Ishikawa (cell line): ENCODE data around the gene RARB.

Experiments
- CEBPB ChIP-seq: IDR thresholded peaks from 2 replicates; pipeline ENCODE4 v1.6.1; 2012
- CREB1 ChIP-seq: IDR thresholded peaks from 2 replicates; pipeline ENCODE4 v1.6.1; 2012; ENCODE audit warnings: low read depth
- EGR1 ChIP-seq: IDR thresholded peaks from 2 replicates; pipeline ENCODE4 v1.6.1; 2012
- EP300 ChIP-seq: IDR thresholded peaks from 2 replicates; pipeline ENCODE4 v1.6.1; 2012; ENCODE audit warnings: borderline replicate concordance
- FOXM1 ChIP-seq: IDR thresholded peaks from 2 replicates; pipeline ENCODE4 v1.6.1; 2012; ENCODE audit warnings: low read depth, borderline replicate concordance
- MAX ChIP-seq: IDR thresholded peaks from 2 replicates; pipeline ENCODE4 v1.6.1; 2012
- NFIC ChIP-seq: IDR thresholded peaks from 2 replicates; pipeline ENCODE4 v1.6.1; 2012
- RAD21 ChIP-seq: IDR thresholded peaks from 2 replicates; pipeline ENCODE4 v1.6.1; 2012; ENCODE audit warnings: low read depth
- TAF1 ChIP-seq: IDR thresholded peaks from 2 replicates; pipeline ENCODE4 v1.6.1; 2012; ENCODE audit warnings: low read depth, mild to moderate bottlenecking
- TCF12 ChIP-seq: IDR thresholded peaks from 2 replicates; pipeline ENCODE4 v1.6.1; 2012; ENCODE audit warnings: low read depth
- TEAD4 ChIP-seq: IDR thresholded peaks from 2 replicates; pipeline ENCODE4 v1.6.1; 2012
- USF1 ChIP-seq: IDR thresholded peaks from 2 replicates; pipeline ENCODE4 v1.6.1; 2012
- YY1 ChIP-seq: IDR thresholded peaks from 2 replicates; pipeline ENCODE4 v1.6.1; 2012; ENCODE audit warnings: low read depth
- ZBTB7A ChIP-seq: IDR thresholded peaks from 2 replicates; pipeline ENCODE4 v1.6.1; 2012; ENCODE audit warnings: low read depth
- TF ChIP-seq, protein P1 (sequence below): IDR thresholded peaks from 2 replicates; pipeline ENCODE4 v1.6.1; 2012; ENCODE audit warnings: low read depth, mild to moderate bottlenecking

RARB gene

DNA sequence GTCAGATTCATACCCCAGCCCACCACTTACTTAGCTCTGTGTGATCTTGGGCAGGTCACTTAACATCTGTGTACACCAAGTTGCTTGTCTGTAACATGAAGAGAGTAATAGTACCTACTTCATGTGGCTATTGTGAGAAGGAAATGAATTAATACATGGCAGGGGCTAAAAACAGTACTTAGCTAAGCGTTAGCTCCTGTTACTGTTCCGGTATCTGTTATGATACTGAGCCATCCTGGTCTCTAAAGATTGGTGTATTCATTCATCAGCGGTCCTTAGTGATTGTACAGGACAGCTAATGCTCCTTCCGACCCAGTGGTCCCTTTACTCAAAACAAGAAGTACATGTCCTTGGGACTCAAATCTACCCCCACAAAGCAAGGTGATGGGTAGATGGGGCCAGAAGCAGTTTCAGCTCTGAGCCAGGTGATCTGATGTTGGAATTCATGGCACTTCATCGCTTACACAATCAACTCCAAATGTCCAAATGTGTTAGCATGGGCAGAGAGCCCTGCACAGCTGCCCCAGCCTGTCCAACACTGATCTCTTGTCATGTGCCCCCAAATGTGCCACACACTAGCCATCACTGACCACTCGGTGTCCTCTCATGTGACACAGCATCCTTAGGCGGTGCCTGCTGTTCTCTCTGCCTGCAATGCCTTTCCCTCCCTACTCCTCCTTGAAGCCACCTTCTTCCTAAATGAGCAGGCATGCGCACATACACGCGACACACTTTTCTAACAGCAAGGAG lies 84.1 kb downstream of the RARB start:
- TF ChIP-seq RAD21 (no peak), EP300 (no peak), NFIC (no peak), TAF1 (no peak), EGR1 (no peak), USF1 (no peak), ZBTB7A (no peak)

GRCh38 chr3:25513642-25514266 lies 85.7 kb downstream of the RARB start:
- TF ChIP-seq EP300 (no peak), RAD21 (no peak), TAF1 (no peak), MAX (no peak), ZBTB7A (no peak), FOXM1 (no peak), EGR1 (no peak), CREB1 (no peak), NFIC (no peak), TCF12 (no peak), CEBPB (no peak), YY1 (no peak), TEAD4 (no peak), USF1 (no peak)
- TF ChIP-seq, protein P1, sequence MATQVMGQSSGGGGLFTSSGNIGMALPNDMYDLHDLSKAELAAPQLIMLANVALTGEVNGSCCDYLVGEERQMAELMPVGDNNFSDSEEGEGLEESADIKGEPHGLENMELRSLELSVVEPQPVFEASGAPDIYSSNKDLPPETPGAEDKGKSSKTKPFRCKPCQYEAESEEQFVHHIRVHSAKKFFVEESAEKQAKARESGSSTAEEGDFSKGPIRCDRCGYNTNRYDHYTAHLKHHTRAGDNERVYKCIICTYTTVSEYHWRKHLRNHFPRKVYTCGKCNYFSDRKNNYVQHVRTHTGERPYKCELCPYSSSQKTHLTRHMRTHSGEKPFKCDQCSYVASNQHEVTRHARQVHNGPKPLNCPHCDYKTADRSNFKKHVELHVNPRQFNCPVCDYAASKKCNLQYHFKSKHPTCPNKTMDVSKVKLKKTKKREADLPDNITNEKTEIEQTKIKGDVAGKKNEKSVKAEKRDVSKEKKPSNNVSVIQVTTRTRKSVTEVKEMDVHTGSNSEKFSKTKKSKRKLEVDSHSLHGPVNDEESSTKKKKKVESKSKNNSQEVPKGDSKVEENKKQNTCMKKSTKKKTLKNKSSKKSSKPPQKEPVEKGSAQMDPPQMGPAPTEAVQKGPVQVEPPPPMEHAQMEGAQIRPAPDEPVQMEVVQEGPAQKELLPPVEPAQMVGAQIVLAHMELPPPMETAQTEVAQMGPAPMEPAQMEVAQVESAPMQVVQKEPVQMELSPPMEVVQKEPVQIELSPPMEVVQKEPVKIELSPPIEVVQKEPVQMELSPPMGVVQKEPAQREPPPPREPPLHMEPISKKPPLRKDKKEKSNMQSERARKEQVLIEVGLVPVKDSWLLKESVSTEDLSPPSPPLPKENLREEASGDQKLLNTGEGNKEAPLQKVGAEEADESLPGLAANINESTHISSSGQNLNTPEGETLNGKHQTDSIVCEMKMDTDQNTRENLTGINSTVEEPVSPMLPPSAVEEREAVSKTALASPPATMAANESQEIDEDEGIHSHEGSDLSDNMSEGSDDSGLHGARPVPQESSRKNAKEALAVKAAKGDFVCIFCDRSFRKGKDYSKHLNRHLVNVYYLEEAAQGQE: no peak

- TF ChIP-seq YY1 (no peak), RAD21 (no peak), EP300 (no peak), FOXM1 (no peak), CEBPB (no peak), MAX (no peak), TEAD4 (no peak), EGR1 (no peak), NFIC (no peak), USF1 (no peak), TAF1 (no peak), TCF12 (no peak), CREB1 (no peak)
- TF ChIP-seq, protein P1: no peak
Measured at GRCh38 chr3:25515171-25515570, 87.1 kb downstream of the RARB start.

- no peak for TF ChIP-seq EGR1
- TF ChIP-seq TEAD4: no peak
- no peak for TF ChIP-seq YY1
Measured at GRCh38 chr3:25520926-25521559, 93.0 kb downstream of the RARB start.

GRCh38 chr3:25527336-25527735 lies 99.3 kb downstream of the RARB start:
- TF ChIP-seq TAF1 (no peak), CEBPB (no peak), YY1 (no peak), TEAD4 (no peak), TCF12 (no peak), MAX (no peak), FOXM1 (no peak), EP300 (no peak), ZBTB7A (no peak), RAD21 (no peak), EGR1 (no peak), CREB1 (no peak), USF1 (no peak), NFIC (no peak)
- TF ChIP-seq, protein P1: no peak
